GM06990 (cell line): Measurements from ENCODE around the gene EGFLAM.

Experiments used
- DNase-seq: peaks from one replicate; pipeline ENCODE4 v3.0.0-alpha.2; 2011; ENCODE audit not compliant: insufficient read length; ENCODE audit errors: extremely low read depth
- H3K27me3 ChIP-seq: replicated peaks from 2 replicates; pipeline ENCODE4 v1.6.0; 2011; ENCODE audit warnings: low read length; ENCODE audit not compliant: control insufficient read depth, insufficient read depth
- H3K36me3 ChIP-seq: 2 replicates; pipeline ENCODE4 v1.5.1; 2011; ENCODE audit warnings: low read length; ENCODE audit not compliant: control insufficient read depth, insufficient read depth
- H3K4me3 ChIP-seq: replicated peaks from 2 replicates; pipeline ENCODE4 v1.5.1; 2011; ENCODE audit warnings: low read depth, mild to moderate bottlenecking, control low read depth, low read length
- CTCF ChIP-seq: IDR thresholded peaks from 2 replicates; pipeline ENCODE4 v1.5.1; 2011; ENCODE audit warnings: low read length, control low read depth, mild to moderate bottlenecking, inconsistent platforms; ENCODE audit not compliant: insufficient read depth, poor library complexity, severe bottlenecking

Gene EGFLAM

GRCh38 chr5:38295751-38296150 lies 37.4 kb downstream of the EGFLAM start:
- no peak for TF ChIP-seq CTCF
- Histone ChIP-seq H3K27me3 (no peaks in the 10 kb centered on the region; the same call in 1 of the 2 replicates), H3K4me3 (no peak overlapping the region), H3K36me3 (no peaks in the 10 kb centered on the region)
- no peak for DNase-seq

DNA sequence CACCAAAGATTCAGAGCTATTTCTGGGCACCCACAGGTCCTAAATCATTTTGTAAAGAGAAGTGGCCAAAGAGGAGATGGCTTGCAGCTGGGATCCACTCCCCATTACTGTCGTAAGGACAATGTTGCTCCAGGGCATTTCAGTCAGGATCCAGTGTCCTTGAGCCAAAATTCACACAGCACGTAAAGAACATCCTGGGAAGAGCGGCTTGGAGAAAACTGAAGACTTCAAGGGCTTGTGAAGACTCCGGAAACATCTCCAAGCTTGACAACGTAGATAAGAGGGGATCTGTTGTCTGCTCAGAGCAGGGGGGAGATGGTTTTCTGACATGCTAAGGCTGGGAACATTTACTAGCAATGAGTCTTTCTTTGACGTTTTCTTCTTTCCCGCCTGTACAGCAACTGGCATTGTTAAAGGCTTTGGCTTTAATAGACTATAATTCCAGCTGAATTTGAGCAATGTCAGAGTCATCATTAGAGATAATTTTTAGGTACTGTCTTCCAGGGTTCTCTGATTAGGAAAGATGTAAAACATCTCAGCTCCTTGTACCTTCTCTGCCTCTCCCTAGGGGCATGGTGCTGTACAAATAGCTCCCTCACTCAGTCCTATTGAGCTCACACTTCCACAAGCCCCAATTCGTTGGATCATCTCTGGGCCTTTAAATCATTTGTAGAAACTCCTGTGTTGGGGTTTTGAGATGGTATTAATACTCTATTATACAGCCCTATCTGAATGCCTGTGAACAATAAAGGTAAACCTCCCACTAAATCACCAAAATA lies 39.7 kb downstream of the EGFLAM start:
- Histone ChIP-seq H3K4me3 (no peak overlapping the region), H3K27me3 (no peaks in the 10 kb centered on the region; the same call in 1 of the 2 replicates), H3K36me3 (no peaks in the 10 kb centered on the region)
- TF ChIP-seq CTCF, result no peak
- no peak for DNase-seq

DNA sequence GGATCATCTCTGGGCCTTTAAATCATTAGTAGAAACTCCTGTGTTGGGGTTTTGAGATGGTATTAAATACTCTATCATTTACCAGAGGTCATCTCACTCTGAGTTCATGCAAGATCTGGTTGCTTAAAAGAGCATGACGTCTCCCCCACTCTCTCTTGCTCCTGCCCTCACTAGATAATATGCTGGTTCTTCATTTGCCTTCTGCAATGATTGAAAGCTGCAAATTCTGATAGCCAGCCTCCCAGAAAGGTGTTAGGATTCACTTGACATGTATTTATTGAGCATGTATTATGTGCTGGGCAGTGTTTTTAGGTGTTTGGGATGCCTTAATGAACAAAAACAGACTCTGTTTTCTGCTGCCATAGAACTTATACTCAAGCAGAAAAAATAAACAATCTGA lies 41.2 kb downstream of the EGFLAM start:
- H3K27me3 ChIP-seq, result no peaks in the 10 kb centered on the region; the same call in 1 of the 2 replicates
- DNase-seq, result no peak
- H3K36me3 ChIP-seq, result no peaks in the 10 kb centered on the region
- H3K4me3 ChIP-seq, result no peak overlapping the region
- TF ChIP-seq CTCF, result no peak

GRCh38 chr5:38305148-38305547 lies 46.8 kb downstream of the EGFLAM start:
- no peak for TF ChIP-seq CTCF
- H3K4me3 ChIP-seq, result no peak overlapping the region
- H3K36me3 ChIP-seq, result no peaks in the 10 kb centered on the region
- no peak for DNase-seq
- H3K27me3 ChIP-seq, result no peaks in the 10 kb centered on the region

DNA sequence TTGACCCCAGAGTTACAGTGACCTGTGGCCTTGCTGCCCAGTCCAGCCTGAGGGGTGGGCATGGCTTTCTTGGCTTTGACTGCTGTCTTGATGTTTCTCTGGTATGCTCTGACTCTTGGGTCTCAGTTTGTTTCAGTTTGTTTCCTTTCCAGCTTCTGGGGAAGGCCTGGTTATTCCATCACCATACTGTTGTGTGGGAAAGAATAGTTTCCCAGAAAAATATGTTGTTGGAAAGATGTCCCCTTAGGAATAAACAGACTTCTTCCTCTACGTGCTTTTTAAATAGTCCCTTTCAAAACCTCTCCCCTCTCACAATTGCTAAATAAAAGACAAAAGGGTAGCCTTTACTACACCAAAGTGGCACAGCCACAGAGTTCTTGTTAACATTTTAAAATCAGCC lies 49.5 kb downstream of the EGFLAM start:
- Histone ChIP-seq H3K27me3 (no peaks in the 10 kb centered on the region), H3K4me3 (no peak overlapping the region), H3K36me3 (no peaks in the 10 kb centered on the region)
- no peak for TF ChIP-seq CTCF
- no peak for DNase-seq
